Body of pancreas (tissue), 4 donors: ENCODE measurements around the gene TMEM127.

Source experiments
- CTCF ChIP-seq, 7 experiments: fragments of 450-650 bp in 4 of 7; fragments of 200-600 bp in 3 of 7; sonication (generic) in 3 of 7; IDR thresholded peaks; one replicate each; pipeline ENCODE4 v1.5.1; 2016 to 2019; ENCODE audit warnings: antibody characterized with exemption in 7 of 7
- POLR2A ChIP-seq, 3 donors: fragments of 450-650 bp; IDR thresholded peaks; one replicate each; pipeline ENCODE4 v1.6.1; 2016; ENCODE audit warnings: antibody characterized with exemption in 3 of 3, mild to moderate bottlenecking in 2 of 3

- TF ChIP-seq CTCF (IDR thresholded peaks at IDR 0.05) (no peak), POLR2A (IDR thresholded peaks at IDR 0.05) (no peak)
These were observed 20.0 kb downstream of the TMEM127 start for GRCh38 chr2:96245609-96246390.
